Endothelial cell of umbilical vein (primary cell): ENCODE data around the gene ASB11. TPM values are rescaled to one million over a fixed set of nuclear protein-coding genes. Genes with fewer than 3 reads are reported as not detected.

ENCODE experiments used
- BruUV-seq: library from RNA; stranded (reverse); fragments of 400-500 nt; replicated peaks from 2 replicates; lab custom pipeline; 2021; lab: Mats Ljungman, UMichigan
- CTCF ChIA-PET: fragments of 300-600, 350-600 bp; sonication (Branson Sonifier 250); formaldehyde crosslinking; loops from one replicate; lab custom pipeline; 2021; ENCODE audit warnings: antibody characterized with exemption, inconsistent platforms; lab: Charles Lee
- POLR2A ChIA-PET: fragments of 300-600, 350-600 bp; sonication (Branson Sonifier 250); formaldehyde crosslinking; loops from one replicate; lab custom pipeline; 2021; ENCODE audit warnings: antibody characterized with exemption, inconsistent platforms; lab: Charles Lee
- DNase-seq: peaks from one replicate; pipeline ENCODE4 v3.0.0-alpha.2; 2011; ENCODE audit warnings: low read depth, low spot score
- FAIRE-seq: peaks from 2 replicates; lab custom pipeline; 2011; peaks lifted over from hg19 to GRCh38; lab: Jason Lieb, UNC
- H2AFZ ChIP-seq: 2 replicates; pipeline ENCODE4 v1.6.0; 2012; ENCODE audit warnings: low read depth, low read length, control low read depth, inconsistent platforms
- H3K27ac ChIP-seq: 2 replicates; pipeline ENCODE4 v1.5.1; 2011; ENCODE audit warnings: low read depth, mild to moderate bottlenecking, control low read depth, low read length, moderate library complexity; ENCODE audit not compliant: insufficient read depth
- H3K27me3 ChIP-seq, 2 experiments: 2 replicates each; pipeline versions ENCODE4 v1.6.0 to v1.6.1; 2011; ENCODE audit warnings: low read length in 2 of 2, mixed read lengths in 1 of 2; ENCODE audit not compliant: control insufficient read depth in 2 of 2, insufficient read depth in 2 of 2
- H3K36me3 ChIP-seq, 2 experiments: 2 replicates in 1 of 2; 3 replicates in 1 of 2; pipeline ENCODE4 v1.5.1; 2011; ENCODE audit warnings: low read length in 2 of 2, mild to moderate bottlenecking in 1 of 2, moderate library complexity in 1 of 2; ENCODE audit not compliant: control insufficient read depth in 2 of 2, insufficient read depth in 2 of 2; ENCODE audit errors: extremely low read depth in 1 of 2
- H3K4me1 ChIP-seq: 3 replicates; pipeline ENCODE4 v1.5.1; 2011; ENCODE audit warnings: mild to moderate bottlenecking, low read length; ENCODE audit not compliant: control insufficient read depth, insufficient read depth; ENCODE audit errors: extremely low read depth
- H3K4me2 ChIP-seq: 2 replicates; pipeline ENCODE4 v1.6.1; 2011; ENCODE audit warnings: low read length, control low read depth, mixed read lengths; ENCODE audit not compliant: insufficient read depth
- H3K4me3 ChIP-seq, 3 experiments: fragments of 200-600 bp in 1 of 3; sonication (generic), shearing (Covaris generic) in 1 of 3; replicated peaks in 1 of 3; 2 replicates each; pipeline ENCODE4 v1.5.1; 2011 to 2016; ENCODE audit warnings: control low read depth in 3 of 3, low read length in 3 of 3, mild to moderate bottlenecking in 2 of 3, inconsistent platforms in 1 of 3, low read depth in 1 of 3, moderate library complexity in 1 of 3; ENCODE audit not compliant: insufficient read depth in 1 of 3
- H3K79me2 ChIP-seq: 2 replicates; pipeline ENCODE4 v1.6.0; 2012; ENCODE audit warnings: low read length, inconsistent platforms; ENCODE audit not compliant: control insufficient read depth, insufficient read depth
- H3K9ac ChIP-seq: replicated peaks from 2 replicates; pipeline ENCODE3; 2011; ENCODE audit warnings: low read length, control low read depth; ENCODE audit not compliant: insufficient read depth; ENCODE audit errors: extremely low read depth
- H3K9me1 ChIP-seq: replicated peaks from 3 replicates; pipeline ENCODE4 v1.6.0; 2011; ENCODE audit warnings: mild to moderate bottlenecking, low read length; ENCODE audit not compliant: control insufficient read depth, insufficient read depth; ENCODE audit errors: extremely low read depth
- H3K9me3 ChIP-seq: replicated peaks from 2 replicates; pipeline ENCODE4 v1.5.1; 2012; ENCODE audit warnings: low read length, inconsistent platforms; ENCODE audit not compliant: control insufficient read depth, insufficient read depth
- H4K20me1 ChIP-seq: replicated peaks from 2 replicates; pipeline ENCODE3; 2011; ENCODE audit warnings: mild to moderate bottlenecking, low read length; ENCODE audit not compliant: control insufficient read depth, insufficient read depth; ENCODE audit errors: extremely low read depth
- EZH2 ChIP-seq: IDR thresholded peaks from 2 replicates; pipeline ENCODE4 v1.6.1; 2012; ENCODE audit warnings: borderline replicate concordance, low read depth, mild to moderate bottlenecking, moderate library complexity, low read length, inconsistent platforms; ENCODE audit not compliant: severe bottlenecking
- FOS ChIP-seq: IDR thresholded peaks from 2 replicates; pipeline ENCODE4 v1.6.1; 2011; ENCODE audit warnings: mild to moderate bottlenecking, low read length, moderate library complexity, borderline replicate concordance; ENCODE audit not compliant: insufficient read depth
- GATA2 ChIP-seq: IDR thresholded peaks from 2 replicates; pipeline ENCODE4 v1.7.0; 2011; ENCODE audit warnings: low read depth, mild to moderate bottlenecking, moderate library complexity, mixed read lengths, low read length; ENCODE audit not compliant: insufficient read length, insufficient read depth
- JUN ChIP-seq: IDR thresholded peaks from 2 replicates; pipeline ENCODE4 v1.6.1; 2011; ENCODE audit warnings: borderline replicate concordance, low read depth; ENCODE audit not compliant: insufficient read length, insufficient read depth
- MYC ChIP-seq: IDR thresholded peaks from one replicate; pipeline ENCODE4 v1.6.1; 2011; ENCODE audit warnings: mild to moderate bottlenecking, low read depth, low read length
- POLR2A ChIP-seq: IDR thresholded peaks from 2 replicates; pipeline ENCODE4 v1.6.1; 2012; ENCODE audit warnings: low read depth, mild to moderate bottlenecking, control low read depth, low read length
- POLR2AphosphoS5 ChIP-seq: IDR thresholded peaks from 2 replicates; pipeline ENCODE4 v1.6.1; 2012; ENCODE audit warnings: low read depth, mild to moderate bottlenecking, control low read depth, low read length, moderate library complexity; ENCODE audit not compliant: insufficient read depth
- dilution Hi-C: fragments of 300-500 bp; cut with MboI; formaldehyde crosslinking; loops from one replicate; pipeline ENCODE4 v1.15.0; 2019; ENCODE audit warnings: low sequenced_read_pairs; ENCODE audit not compliant: extremely low pct_ligation_motif_present
- intact Hi-C: fragments of 100-400 bp; cut with micrococcal nuclease; formaldehyde crosslinking; loops from one replicate; pipeline ENCODE4 v1.10.0; 2022
- polyA plus RNA-seq, 4 experiments: library from polyadenylated mRNA; depleted of rRNA in 3 of 4; stranded (reverse) in 3 of 4; unstranded in 1 of 4; fragments of >200 nt; gene quantifications; 2 replicates each; pipeline versions ENCODE4 v1.2.1 to v1.2.3, GENCODE V29; 2011 to 2012; ENCODE audit warnings: missing spikeins in 1 of 4
- total RNA-seq: library from RNA; stranded (reverse); gene quantifications from 2 replicates; pipeline ENCODE4 v1.2.3, GENCODE V29; 2021
- TF ChIP-seq, protein P1 (sequence below), 2 donors: IDR thresholded peaks; 1 replicate in 1 of 2; 2 replicates in 1 of 2; pipeline ENCODE4 v1.5.1; 2011; ENCODE audit warnings: low read length in 2 of 2, mild to moderate bottlenecking in 2 of 2, moderate library complexity in 2 of 2, control low read depth in 1 of 2, inconsistent platforms in 1 of 2, low read depth in 1 of 2; ENCODE audit not compliant: insufficient read depth in 1 of 2; ENCODE audit errors: extremely low read depth in 1 of 2
- TF ChIP-seq, protein P2 (sequence below): IDR thresholded peaks from 2 replicates; pipeline ENCODE4 v1.6.1; 2011; ENCODE audit not compliant: insufficient read depth, insufficient read length

ASB11 gene
- total and polyA plus RNA-seq, 2 donors (not counting 3 experiments of a cell fraction or from before 2014, with no cell fraction given): 0.06 to 0.15 TPM

DNA sequence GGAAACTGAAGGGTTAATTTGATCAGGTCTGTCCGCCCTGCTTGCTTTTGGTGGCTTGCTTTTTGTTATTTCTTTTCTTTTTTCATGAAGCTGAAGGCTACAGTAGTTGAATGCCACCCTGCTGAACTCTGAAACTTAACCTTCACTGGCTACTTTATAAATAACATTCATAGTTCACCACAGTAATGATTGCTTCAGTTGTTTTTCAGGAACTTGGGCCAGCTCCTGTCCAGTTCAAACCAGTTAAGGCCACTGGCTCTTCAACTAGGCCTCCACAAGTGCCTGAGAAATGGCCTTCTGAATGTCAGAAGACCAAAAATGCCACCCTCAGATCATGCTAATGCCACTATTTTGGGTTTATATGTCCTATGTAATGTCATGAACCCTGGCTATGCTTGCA lies 37.8 kb downstream of the ASB11 start:
- TF ChIP-seq EZH2 (no peak), FOS (no peak), MYC (no peak), POLR2A (no peak), POLR2AphosphoS5 (no peak), GATA2 (no peak), JUN (no peak)
- TF ChIP-seq, protein P1, sequence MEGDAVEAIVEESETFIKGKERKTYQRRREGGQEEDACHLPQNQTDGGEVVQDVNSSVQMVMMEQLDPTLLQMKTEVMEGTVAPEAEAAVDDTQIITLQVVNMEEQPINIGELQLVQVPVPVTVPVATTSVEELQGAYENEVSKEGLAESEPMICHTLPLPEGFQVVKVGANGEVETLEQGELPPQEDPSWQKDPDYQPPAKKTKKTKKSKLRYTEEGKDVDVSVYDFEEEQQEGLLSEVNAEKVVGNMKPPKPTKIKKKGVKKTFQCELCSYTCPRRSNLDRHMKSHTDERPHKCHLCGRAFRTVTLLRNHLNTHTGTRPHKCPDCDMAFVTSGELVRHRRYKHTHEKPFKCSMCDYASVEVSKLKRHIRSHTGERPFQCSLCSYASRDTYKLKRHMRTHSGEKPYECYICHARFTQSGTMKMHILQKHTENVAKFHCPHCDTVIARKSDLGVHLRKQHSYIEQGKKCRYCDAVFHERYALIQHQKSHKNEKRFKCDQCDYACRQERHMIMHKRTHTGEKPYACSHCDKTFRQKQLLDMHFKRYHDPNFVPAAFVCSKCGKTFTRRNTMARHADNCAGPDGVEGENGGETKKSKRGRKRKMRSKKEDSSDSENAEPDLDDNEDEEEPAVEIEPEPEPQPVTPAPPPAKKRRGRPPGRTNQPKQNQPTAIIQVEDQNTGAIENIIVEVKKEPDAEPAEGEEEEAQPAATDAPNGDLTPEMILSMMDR (IDR thresholded peaks at IDR 0.05; ENCODE audit: extremely low read depth in 1 of 2, insufficient read depth in 1 of 2, low read depth in 1 of 2, low read length in 2 of 2): no peak
- TF ChIP-seq, protein P2, sequence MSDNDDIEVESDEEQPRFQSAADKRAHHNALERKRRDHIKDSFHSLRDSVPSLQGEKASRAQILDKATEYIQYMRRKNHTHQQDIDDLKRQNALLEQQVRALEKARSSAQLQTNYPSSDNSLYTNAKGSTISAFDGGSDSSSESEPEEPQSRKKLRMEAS: no peak
- CTCF ChIA-PET: no interaction called here
- no peak overlapping the region for H3K4me3 ChIP-seq
- FAIRE-seq (no peak), DNase-seq (no peak)
- no peak overlapping the region for H3K4me2 ChIP-seq
- no peaks in the 10 kb centered on the region for H3K9me3 ChIP-seq
- intact Hi-C loops: no loop called here
- no TSS peak for BruUV-seq
- dilution Hi-C loops: no loop called here
- H4K20me1 ChIP-seq: no peaks in the 10 kb centered on the region
- H2AFZ ChIP-seq: no peak overlapping the region
- no peak overlapping the region for H3K9ac ChIP-seq
- H3K27me3 ChIP-seq: no peaks in the 10 kb centered on the region
- H3K9me1 ChIP-seq: no peaks in the 10 kb centered on the region
- no peaks in the 10 kb centered on the region for H3K36me3 ChIP-seq
- POLR2A ChIA-PET: no interaction called here
- H3K4me1 ChIP-seq: no peaks in the 10 kb centered on the region
- no peak overlapping the region for H3K27ac ChIP-seq
- no peaks in the 10 kb centered on the region for H3K79me2 ChIP-seq
